Measurements from ENCODE around the gene MGST3.
A peak's percentile ranks its signal among the peaks of the same experiment; 100 is the strongest.
"Not testable (repeated sequence)": the region's sequence is repeated elsewhere in the genome, so short reads cannot be mapped to it uniquely, and the experiment has no call there.

MGST3 gene

GRCh38 chr1:165630629-165631341, at the start of gene MGST3:
Gene MGST3 (plus strand): TSS chr1:165631234. CDS start chr1:165649848, 18,614 bp downstream.
- peak; percentile 96 for DNase-seq

- no peak for DNase-seq
Observed at GRCh38 chr1:165581926-165582325, 49.1 kb upstream of the MGST3 start.

- DNase-seq: no peak
Observed at GRCh38 chr1:165586398-165586797, 44.6 kb upstream of the MGST3 start.

- not testable (repeated sequence) for DNase-seq
Observed at GRCh38 chr1:165591391-165591790, 39.6 kb upstream of the MGST3 start.

- peak; percentile 71 for DNase-seq
Observed at GRCh38 chr1:165592945-165593823, 37.9 kb upstream of the MGST3 start.

GRCh38 chr1:165595246-165595938, 35.6 kb upstream of the MGST3 start:
- no peak for DNase-seq

- DNase-seq: peak; percentile 98
Observed at GRCh38 chr1:165597883-165598675, 33.0 kb upstream of the MGST3 start.

GRCh38 chr1:165598676-165599059, 32.4 kb upstream of the MGST3 start:
- DNase-seq: no peak

GRCh38 chr1:165600793-165601192, 30.2 kb upstream of the MGST3 start:
- DNase-seq: no peak

- no peak for DNase-seq
Observed at GRCh38 chr1:165603810-165604209, 27.2 kb upstream of the MGST3 start.

GRCh38 chr1:165605246-165605645, 25.8 kb upstream of the MGST3 start:
- DNase-seq: no peak

- DNase-seq: not testable (repeated sequence)
Observed at GRCh38 chr1:165606676-165607075, 24.4 kb upstream of the MGST3 start.

GRCh38 chr1:165610866-165611265, 20.2 kb upstream of the MGST3 start:
- DNase-seq: no peak

- no peak for DNase-seq
Observed at GRCh38 chr1:165612062-165612461, 19.0 kb upstream of the MGST3 start.

- no peak for DNase-seq
Observed at GRCh38 chr1:165616054-165616612, 14.9 kb upstream of the MGST3 start.

- no peak for DNase-seq
Observed at GRCh38 chr1:165616987-165617546, 14.0 kb upstream of the MGST3 start.

GRCh38 chr1:165619647-165620151, 11.3 kb upstream of the MGST3 start:
- DNase-seq: no peak

- DNase-seq: no peak
Observed at GRCh38 chr1:165623624-165624023, 7.4 kb upstream of the MGST3 start.

GRCh38 chr1:165624441-165624840, 6.6 kb upstream of the MGST3 start:
- DNase-seq: no peak

GRCh38 chr1:165628147-165628822, 2.7 kb upstream of the MGST3 start:
- no peak for DNase-seq

GRCh38 chr1:165629151-165629550, 1.9 kb upstream of the MGST3 start:
- no peak for DNase-seq
